ENCODE data around the gene SSTR3.

SSTR3 gene

DNA sequence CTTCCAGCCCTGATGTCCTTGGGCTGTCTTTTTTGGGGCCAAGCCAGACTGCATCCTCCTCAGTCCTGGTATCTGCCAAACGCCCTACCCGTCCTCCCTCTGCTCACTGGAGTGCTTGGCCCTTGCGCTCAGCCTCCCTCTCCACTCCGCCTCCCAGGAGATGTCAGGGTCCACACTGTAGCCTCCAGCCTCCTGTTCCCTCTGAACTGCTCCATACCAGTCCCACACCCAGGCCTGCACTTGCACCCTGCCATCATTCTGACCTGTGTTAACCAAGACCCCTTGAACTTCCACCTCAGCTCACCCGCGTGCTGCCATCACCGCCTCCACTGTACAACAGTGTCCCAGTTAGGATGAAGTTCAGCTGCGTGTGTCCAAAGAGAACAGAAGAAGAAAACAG is 56.3 kb downstream of the SSTR3 start:
- H3K27ac Mint-ChIP-seq = no peak overlapping the region
- peaks cover 9% of the 10 kb centered on the region in 2 donors for H3K9me3 Mint-ChIP-seq
- no peak for DNase-seq
- H3K27me3 Mint-ChIP-seq = no peaks in the 10 kb centered on the region
- no peak overlapping the region for H3K4me3 Mint-ChIP-seq
- H3K4me1 Mint-ChIP-seq = peaks cover 93% of the 10 kb centered on the region
- ATAC-seq = no peak

DNA sequence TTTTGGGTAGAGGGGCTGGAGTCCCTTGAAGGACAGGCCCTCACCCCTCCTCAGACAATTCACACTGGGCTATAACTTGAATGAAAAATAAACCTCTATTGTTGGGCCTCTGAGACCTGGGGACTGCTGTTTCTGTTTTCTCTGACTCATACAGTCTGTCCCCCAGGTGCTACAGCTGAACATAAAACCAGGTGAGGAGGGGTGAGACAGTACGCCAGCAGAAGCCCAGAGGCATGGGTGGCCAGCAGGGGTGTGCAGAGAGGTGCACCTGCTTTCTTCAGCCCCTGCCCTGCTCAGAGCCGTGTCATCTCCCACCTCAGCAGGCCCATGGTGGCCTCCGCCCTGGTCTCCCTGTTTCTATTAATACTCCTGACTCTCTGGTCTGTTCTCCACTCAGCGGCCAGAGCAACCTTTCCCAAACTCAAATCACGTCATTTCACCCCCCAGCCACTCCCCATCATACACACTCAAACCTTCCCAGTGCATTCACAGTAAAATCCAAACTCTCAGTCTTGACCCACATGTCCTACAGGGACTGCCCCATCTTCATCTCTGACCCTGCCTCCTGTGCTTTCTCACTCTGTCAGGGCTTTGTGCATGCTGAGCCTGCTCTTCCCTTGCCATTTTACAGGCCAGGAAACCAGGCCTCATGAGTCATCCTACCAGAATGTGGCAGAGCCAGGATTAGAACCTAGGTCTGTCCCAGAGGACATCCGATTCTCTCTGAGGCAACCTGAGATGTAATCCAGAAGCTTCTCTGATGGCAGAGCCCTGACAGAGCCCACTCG is 57.2 kb downstream of the SSTR3 start:
- Mint-ChIP-seq H3K9me3 (peaks cover 9 to 15% of the 10 kb centered on the region in 2 donors), H3K4me3 (peak overlapping the region; percentile 7 to 32), H3K27me3 (no peaks in the 10 kb centered on the region), H3K27ac (peak overlapping the region in 1 of 2 donors; percentile 6), H3K4me1 (peaks cover 93% of the 10 kb centered on the region)
- ATAC-seq = peak; percentile 83
- no peak for DNase-seq

Data from stimulated activated naive CD8-positive, alpha-beta T cell treated with anti-CD3 and anti-CD28 coated beads, Interleukin-15, amount 100 ng/mL, for 72 hours (primary cell).